ENCODE measurements around the gene INSL6.
A peak's percentile ranks its signal among the peaks of the same experiment; 100 is the strongest.
"Not testable (repeated sequence)": the region's sequence is repeated elsewhere in the genome, so short reads cannot be mapped to it uniquely, and the experiment has no call there.

Gene INSL6

GRCh38 chr9:5185220-5185840 is at the start of gene INSL6:
INSL6 (minus strand) TSS chr9:5185639; CDS start chr9:5185602, 37 bp downstream.
- no peak for DNase-seq (ENCODE audit: low spot score)

GRCh38 chr9:5231212-5231611 is 45.8 kb upstream of the INSL6 start, which contains the start of gene INSL4:
INSL4 (plus strand) TSS chr9:5231419; CDS start chr9:5231524, 105 bp downstream.
- DNase-seq (ENCODE audit: low spot score): no peak

- no peak for DNase-seq (ENCODE audit: low spot score)
Observed at GRCh38 chr9:5230554-5230953, 45.1 kb upstream of the INSL6 start.

GRCh38 chr9:5205071-5205470 is 19.6 kb upstream of the INSL6 start:
- DNase-seq (ENCODE audit: low spot score): no peak

- DNase-seq (ENCODE audit: low spot score): no peak
Observed at GRCh38 chr9:5195463-5195862, 10.0 kb upstream of the INSL6 start.

GRCh38 chr9:5193345-5193744 is 7.9 kb upstream of the INSL6 start:
- DNase-seq (ENCODE audit: low spot score): no peak

- DNase-seq (ENCODE audit: low spot score): no peak
Observed at GRCh38 chr9:5191985-5192384, 6.5 kb upstream of the INSL6 start.

- no peak for DNase-seq (ENCODE audit: low spot score)
Observed at GRCh38 chr9:5188060-5188984, 2.9 kb upstream of the INSL6 start.

- DNase-seq (ENCODE audit: low spot score): peak; percentile 75
Observed at GRCh38 chr9:5186416-5187169, 1.2 kb upstream of the INSL6 start.

- DNase-seq (ENCODE audit: low spot score): no peak
Observed at GRCh38 chr9:5184776-5185175, 663 bp downstream of the INSL6 start.

GRCh38 chr9:5180631-5181030 is 4.8 kb downstream of the INSL6 start:
- DNase-seq (ENCODE audit: low spot score): not testable (repeated sequence)

GRCh38 chr9:5178126-5178805 is 7.2 kb downstream of the INSL6 start:
- DNase-seq (ENCODE audit: low spot score): peak; percentile 4

GRCh38 chr9:5146241-5146640 is 39.2 kb downstream of the INSL6 start:
- DNase-seq (ENCODE audit: low spot score): no peak

- no peak for DNase-seq (ENCODE audit: low spot score)
Observed at GRCh38 chr9:5144217-5144616, 41.2 kb downstream of the INSL6 start.

GRCh38 chr9:5140151-5140550 is 45.3 kb downstream of the INSL6 start:
- DNase-seq (ENCODE audit: low spot score): no peak

- DNase-seq (ENCODE audit: low spot score): no peak
Observed at GRCh38 chr9:5122516-5122915, 62.9 kb downstream of the INSL6 start.

GRCh38 chr9:5122116-5122515 is 63.3 kb downstream of the INSL6 start:
- no peak for DNase-seq (ENCODE audit: low spot score)

GRCh38 chr9:5113994-5114748 is 71.3 kb downstream of the INSL6 start:
- no peak for DNase-seq (ENCODE audit: low spot score)
